IMR-90 (cell line): Measurements from ENCODE around the gene TFAP2C. TPM values are rescaled to one million over a fixed set of nuclear protein-coding genes. Genes with fewer than 3 reads are reported as not detected.

Experiments
- ATAC-seq: fragments of 200-7000 bp; cut with Tn5 transposase; 2 replicates; pipeline ENCODE4 v1.9.1; 2020; ENCODE audit warnings: low read depth, mild to moderate bottlenecking, moderate library complexity
- BruUV-seq: library from RNA; stranded (reverse); fragments of 400-500 nt; replicated peaks from 2 replicates; lab custom pipeline; 2021; lab: Mats Ljungman, UMichigan
- CTCF ChIA-PET: fragments of 300-600 bp; formaldehyde crosslinking; extraction: SDS; loops from one replicate; lab custom pipeline; 2021; ENCODE audit warnings: antibody characterized with exemption; lab: Yijun Ruan, JAX
- POLR2A ChIA-PET: fragments of 300-600 bp; sonication (Branson Sonifier 250); formaldehyde crosslinking; loops from one replicate; lab custom pipeline; 2022; ENCODE audit warnings: antibody characterized with exemption; ENCODE audit not compliant: unreplicated experiment; lab: Charles Lee
- DNase-seq: peaks from one replicate; pipeline ENCODE4 v3.0.0; 2013
- H2AFZ ChIP-seq: replicated peaks from 2 replicates; pipeline ENCODE3; 2013; ENCODE audit warnings: low read length, mild to moderate bottlenecking; ENCODE audit not compliant: poor library complexity
- H2AK5ac ChIP-seq: 2 replicates; pipeline ENCODE4 v1.6.1; 2013; ENCODE audit warnings: low read depth, low read length, inconsistent platforms
- H2AK9ac ChIP-seq: replicated peaks from 2 replicates; pipeline ENCODE3; 2013; ENCODE audit warnings: mild to moderate bottlenecking, low read depth, low read length, moderate library complexity; ENCODE audit not compliant: poor library complexity
- H2BK120ac ChIP-seq: 2 replicates; pipeline ENCODE4 v1.6.1; 2013; ENCODE audit warnings: low read depth, low read length, inconsistent platforms
- H2BK15ac ChIP-seq: 3 replicates; pipeline ENCODE4 v1.6.1; 2013; ENCODE audit warnings: low read depth, low read length, inconsistent platforms
- H2BK20ac ChIP-seq: 2 replicates; pipeline ENCODE4 v1.6.1; 2013; ENCODE audit warnings: low read depth, mild to moderate bottlenecking, inconsistent platforms, low read length, moderate library complexity
- H2BK5ac ChIP-seq: 2 replicates; pipeline ENCODE4 v1.6.1; 2013; ENCODE audit warnings: mild to moderate bottlenecking, low read depth, low read length, inconsistent platforms; ENCODE audit not compliant: poor library complexity, severe bottlenecking
- H3K14ac ChIP-seq: replicated peaks from 2 replicates; pipeline ENCODE4 v1.6.1; 2013; ENCODE audit warnings: low read depth, low read length, inconsistent platforms
- H3K18ac ChIP-seq: 2 replicates; pipeline ENCODE4 v1.6.1; 2013; ENCODE audit warnings: low read depth, low read length, control low read depth
- H3K23ac ChIP-seq: 2 replicates; pipeline ENCODE4 v1.6.1; 2013; ENCODE audit warnings: low read depth, low read length, inconsistent platforms
- H3K27ac ChIP-seq: 2 replicates; pipeline ENCODE4 v1.5.1; 2013; ENCODE audit warnings: mild to moderate bottlenecking, control low read depth, low read length; ENCODE audit not compliant: insufficient read depth
- H3K27me3 ChIP-seq: 2 replicates; pipeline ENCODE4 v1.6.1; 2013; ENCODE audit warnings: low read length; ENCODE audit not compliant: control insufficient read depth, insufficient read depth
- H3K36me3 ChIP-seq: 2 replicates; pipeline ENCODE4 v1.6.1; 2013; ENCODE audit warnings: low read length, mixed read lengths; ENCODE audit not compliant: control insufficient read depth, insufficient read depth
- H3K4ac ChIP-seq: 2 replicates; pipeline ENCODE4 v1.6.1; 2013; ENCODE audit warnings: low read depth, low read length, inconsistent platforms
- H3K4me1 ChIP-seq: 2 replicates; pipeline ENCODE4 v1.6.1; 2013; ENCODE audit warnings: low read length, mixed read lengths; ENCODE audit not compliant: control insufficient read depth, insufficient read depth
- H3K4me2 ChIP-seq: 2 replicates; pipeline ENCODE4 v1.6.1; 2013; ENCODE audit warnings: low read depth, mild to moderate bottlenecking, control low read depth, low read length, moderate library complexity
- H3K4me3 ChIP-seq: 2 replicates; pipeline ENCODE4 v1.5.1; 2013; ENCODE audit warnings: low read depth, mild to moderate bottlenecking, control low read depth, low read length, moderate library complexity; ENCODE audit not compliant: insufficient read depth
- H3K56ac ChIP-seq: 2 replicates; pipeline ENCODE4 v1.6.1; 2013; ENCODE audit warnings: low read length, inconsistent platforms; ENCODE audit not compliant: insufficient read depth; ENCODE audit errors: extremely low read depth
- H3K79me1 ChIP-seq, 2 experiments: 2 replicates each; pipeline ENCODE4 v1.6.1; 2013; ENCODE audit warnings: low read length in 2 of 2, inconsistent platforms in 1 of 2, low read depth in 1 of 2
- H3K9ac ChIP-seq: 2 replicates; pipeline ENCODE4 v1.6.1; 2013; ENCODE audit warnings: low read depth, low read length, control low read depth
- H3K9me1 ChIP-seq: 2 replicates; pipeline ENCODE4 v1.6.1; 2013; ENCODE audit warnings: low read length, inconsistent platforms; ENCODE audit not compliant: insufficient read depth
- H3K9me3 ChIP-seq: 2 replicates; pipeline ENCODE4 v1.6.1; 2013; ENCODE audit warnings: low read length; ENCODE audit not compliant: control insufficient read depth, insufficient read depth
- H4K20me1 ChIP-seq: 2 replicates; pipeline ENCODE4 v1.6.1; 2013; ENCODE audit warnings: low read length, inconsistent platforms; ENCODE audit not compliant: insufficient read depth
- H4K5ac ChIP-seq: 2 replicates; pipeline ENCODE4 v1.6.1; 2013; ENCODE audit warnings: mild to moderate bottlenecking, low read depth, low read length, control low read depth
- H4K8ac ChIP-seq, 2 experiments: 2 replicates each; pipeline ENCODE4 v1.6.1; 2013; ENCODE audit warnings: low read depth in 2 of 2, low read length in 2 of 2, control low read depth in 1 of 2, inconsistent platforms in 1 of 2
- H4K91ac ChIP-seq: 2 replicates; pipeline ENCODE4 v1.6.1; 2013; ENCODE audit warnings: low read depth, low read length, inconsistent platforms; ENCODE audit not compliant: insufficient read depth
- BHLHE40 ChIP-seq: fragments of 150-350 bp; IDR thresholded peaks from 2 replicates; pipeline ENCODE4 v1.6.1; 2016; ENCODE audit warnings: mild to moderate bottlenecking, low read depth, low read length
- CEBPB ChIP-seq: IDR thresholded peaks from 2 replicates; pipeline ENCODE4 v1.6.1; 2012; ENCODE audit warnings: low read depth, low read length, improper control_type of control experiment
- CHD1 ChIP-seq: IDR thresholded peaks from 2 replicates; pipeline ENCODE4 v1.6.1; 2012; ENCODE audit warnings: low read depth, low read length, improper control_type of control experiment
- FOS ChIP-seq: fragments of 150-350 bp; IDR thresholded peaks from 2 replicates; pipeline ENCODE4 v1.6.1; 2016; ENCODE audit warnings: low read depth, low read length
- MAFK ChIP-seq: IDR thresholded peaks from 2 replicates; pipeline ENCODE4 v1.6.1; 2012; ENCODE audit warnings: low read depth, low read length, improper control_type of control experiment
- MAZ ChIP-seq: IDR thresholded peaks from 2 replicates; pipeline ENCODE4 v1.6.1; 2012; ENCODE audit warnings: low read depth, mild to moderate bottlenecking, low read length, improper control_type of control experiment, moderate library complexity, borderline replicate concordance
- MXI1 ChIP-seq: IDR thresholded peaks from 2 replicates; pipeline ENCODE4 v1.6.1; 2012; ENCODE audit warnings: low read depth, mild to moderate bottlenecking, low read length, moderate library complexity, borderline replicate concordance
- NFE2L2 ChIP-seq: fragments of 150-350 bp; IDR thresholded peaks from 2 replicates; pipeline ENCODE4 v1.6.1; 2016; ENCODE audit warnings: low read depth, mild to moderate bottlenecking, low read length
- POLR2A ChIP-seq: IDR thresholded peaks from 2 replicates; pipeline ENCODE4 v1.6.1; 2012; ENCODE audit warnings: mild to moderate bottlenecking, low read depth, low read length
- RAD21 ChIP-seq: IDR thresholded peaks from 2 replicates; pipeline ENCODE4 v1.6.1; 2012; ENCODE audit warnings: low read length, improper control_type of control experiment
- RCOR1 ChIP-seq: IDR thresholded peaks from 2 replicates; pipeline ENCODE4 v1.6.1; 2012; ENCODE audit warnings: mild to moderate bottlenecking, low read length, improper control_type of control experiment; ENCODE audit not compliant: insufficient replicate concordance
- RFX5 ChIP-seq: IDR thresholded peaks from 2 replicates; pipeline ENCODE4 v1.8.0; 2012; ENCODE audit warnings: low read depth, mild to moderate bottlenecking, low read length, moderate library complexity
- SMC3 ChIP-seq: fragments of 150-350 bp; IDR thresholded peaks from 2 replicates; pipeline ENCODE4 v1.6.1; 2016; ENCODE audit warnings: low read depth, mild to moderate bottlenecking, antibody characterized with exemption, low read length, moderate library complexity
- WGBS, 2 experiments: methylation state at CpG; one replicate each; pipeline versions ENCODE4 v1.1.5 to v1.1.7; 2013; ENCODE audit warnings: missing lambda C conversion rate in 2 of 2; ENCODE audit not compliant: insufficient read length in 1 of 2; ENCODE audit errors: extremely low coverage in 2 of 2; 5-methylcytosine and 5-hydroxymethylcytosine counted together
- dilution Hi-C: fragments of 300-500 bp; cut with HindIII; formaldehyde crosslinking; loops from one replicate; pipeline ENCODE4 v1.14.3; 2018; ENCODE audit warnings: low sequenced_read_pairs; ENCODE audit not compliant: unreplicated experiment
- in situ Hi-C: fragments of 300-500 bp; cut with MboI; formaldehyde crosslinking; loops from 3 replicates; pipeline ENCODE4 v1.14.3; 2019; ENCODE audit warnings: low sequenced_read_pairs, inconsistent platforms, mixed read lengths
- intact Hi-C: fragments of 100-400 bp; cut with micrococcal nuclease; formaldehyde crosslinking; loops from 2 replicates; pipeline ENCODE4 v1.10.0; 2022
- polyA plus RNA-seq, 3 experiments: library from polyadenylated mRNA; depleted of rRNA; stranded (reverse); fragments of >200 nt; gene quantifications; 2 replicates each; pipeline ENCODE4 v1.2.3, GENCODE V29; 2012; ENCODE audit warnings: low replicate concordance in 1 of 3
- total RNA-seq: library from RNA; depleted of rRNA; stranded (reverse); fragments of >200 nt; gene quantifications from 2 replicates; pipeline ENCODE4 v1.2.3, GENCODE V29; 2012
- TF ChIP-seq, protein P1 (sequence below): fragments of 150-350 bp; IDR thresholded peaks from 2 replicates; pipeline ENCODE4 v1.6.1; 2016; ENCODE audit warnings: low read depth, mild to moderate bottlenecking, low read length, moderate library complexity, borderline replicate concordance
- TF ChIP-seq, protein P2 (sequence below): fragments of 150-350 bp; IDR thresholded peaks from 2 replicates; pipeline ENCODE4 v1.6.1; 2017; ENCODE audit warnings: mild to moderate bottlenecking, antibody characterized with exemption, low read length, low read depth
- TF ChIP-seq, protein P3 (sequence below): conservative IDR thresholded peaks from 2 replicates; pipeline ENCODE4 v1.5.1; 2012; ENCODE audit warnings: mild to moderate bottlenecking, low read depth, low read length, improper control_type of control experiment

The TFAP2C gene
- total and polyA plus RNA-seq, 2 of the 4 experiments (the other 2 are of a cell fraction), result under 0.01 to 0.05 TPM

DNA sequence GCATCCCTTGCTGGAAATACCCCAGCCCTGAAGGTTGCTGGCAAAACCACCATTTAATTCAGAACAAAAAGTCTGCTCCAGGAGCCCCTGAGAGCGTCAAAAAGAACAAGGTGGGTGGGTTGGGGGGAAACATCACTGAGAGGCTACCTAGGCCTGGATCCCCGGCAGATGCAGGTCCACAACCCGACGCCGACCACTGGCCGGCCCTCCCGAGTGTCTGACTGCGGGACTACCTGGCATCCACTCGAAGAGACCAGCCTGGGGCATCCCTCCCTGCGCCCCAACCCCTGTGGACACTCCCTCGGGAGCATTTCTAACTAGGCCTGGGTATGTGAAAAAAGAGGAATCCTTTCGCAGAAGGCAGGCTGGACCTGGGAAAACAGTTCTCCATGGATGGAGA is 48.9 kb upstream of the TFAP2C start:
- Histone ChIP-seq H3K18ac (no peak overlapping the region), H3K4me1 (no peaks in the 10 kb centered on the region), H2AK9ac (no peak overlapping the region), H3K79me1 (no peaks in the 10 kb centered on the region), H3K4me3 (no peak overlapping the region), H2BK20ac (no peak overlapping the region), H3K4ac (no peak overlapping the region), H3K9ac (no peak overlapping the region), H3K56ac (no peak overlapping the region), H2BK5ac (no peak overlapping the region), H4K20me1 (no peaks in the 10 kb centered on the region), H2BK15ac (no peak overlapping the region), H2AFZ (no peak overlapping the region), H3K4me2 (no peak overlapping the region), H4K8ac (no peak overlapping the region), H4K5ac (no peak overlapping the region), H3K27ac (no peak overlapping the region), H2BK120ac (no peak overlapping the region), H3K9me3 (no peaks in the 10 kb centered on the region), H4K91ac (no peak overlapping the region), H3K14ac (no peak overlapping the region), H2AK5ac (no peak overlapping the region), H3K9me1 (no peaks in the 10 kb centered on the region), H3K27me3 (peaks cover 10% of the 10 kb centered on the region), H3K23ac (no peak overlapping the region), H3K36me3 (no peaks in the 10 kb centered on the region)
- CTCF ChIA-PET, result no interaction called here
- dilution Hi-C loops, result no loop called here
- DNase-seq (no peak), ATAC-seq (no peak)
- 33% methylated on average over 2 of the region's 12 CpGs; no CpG with 5 or more reads in 1 of the 2 experiments for WGBS, 2 experiments
- in situ Hi-C loops, result no loop called here
- intact Hi-C loops, result no loop called here
- no peak for TF ChIP-seq NFE2L2
- no peak for TF ChIP-seq MAZ
- TF ChIP-seq SMC3, result no peak
- TF ChIP-seq, protein P1, sequence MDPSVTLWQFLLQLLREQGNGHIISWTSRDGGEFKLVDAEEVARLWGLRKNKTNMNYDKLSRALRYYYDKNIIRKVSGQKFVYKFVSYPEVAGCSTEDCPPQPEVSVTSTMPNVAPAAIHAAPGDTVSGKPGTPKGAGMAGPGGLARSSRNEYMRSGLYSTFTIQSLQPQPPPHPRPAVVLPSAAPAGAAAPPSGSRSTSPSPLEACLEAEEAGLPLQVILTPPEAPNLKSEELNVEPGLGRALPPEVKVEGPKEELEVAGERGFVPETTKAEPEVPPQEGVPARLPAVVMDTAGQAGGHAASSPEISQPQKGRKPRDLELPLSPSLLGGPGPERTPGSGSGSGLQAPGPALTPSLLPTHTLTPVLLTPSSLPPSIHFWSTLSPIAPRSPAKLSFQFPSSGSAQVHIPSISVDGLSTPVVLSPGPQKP, result no peak
- TF ChIP-seq RCOR1, result no peak
- TF ChIP-seq, protein P2, sequence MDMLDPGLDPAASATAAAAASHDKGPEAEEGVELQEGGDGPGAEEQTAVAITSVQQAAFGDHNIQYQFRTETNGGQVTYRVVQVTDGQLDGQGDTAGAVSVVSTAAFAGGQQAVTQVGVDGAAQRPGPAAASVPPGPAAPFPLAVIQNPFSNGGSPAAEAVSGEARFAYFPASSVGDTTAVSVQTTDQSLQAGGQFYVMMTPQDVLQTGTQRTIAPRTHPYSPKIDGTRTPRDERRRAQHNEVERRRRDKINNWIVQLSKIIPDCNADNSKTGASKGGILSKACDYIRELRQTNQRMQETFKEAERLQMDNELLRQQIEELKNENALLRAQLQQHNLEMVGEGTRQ, result no peak
- no peak for TF ChIP-seq BHLHE40
- TF ChIP-seq FOS, result no peak
- TF ChIP-seq RAD21, result no peak
- TF ChIP-seq CEBPB, result no peak
- no peak for TF ChIP-seq RFX5
- no peak for TF ChIP-seq CHD1
- no peak for TF ChIP-seq POLR2A
- no peak for TF ChIP-seq MXI1
- TF ChIP-seq, protein P3, sequence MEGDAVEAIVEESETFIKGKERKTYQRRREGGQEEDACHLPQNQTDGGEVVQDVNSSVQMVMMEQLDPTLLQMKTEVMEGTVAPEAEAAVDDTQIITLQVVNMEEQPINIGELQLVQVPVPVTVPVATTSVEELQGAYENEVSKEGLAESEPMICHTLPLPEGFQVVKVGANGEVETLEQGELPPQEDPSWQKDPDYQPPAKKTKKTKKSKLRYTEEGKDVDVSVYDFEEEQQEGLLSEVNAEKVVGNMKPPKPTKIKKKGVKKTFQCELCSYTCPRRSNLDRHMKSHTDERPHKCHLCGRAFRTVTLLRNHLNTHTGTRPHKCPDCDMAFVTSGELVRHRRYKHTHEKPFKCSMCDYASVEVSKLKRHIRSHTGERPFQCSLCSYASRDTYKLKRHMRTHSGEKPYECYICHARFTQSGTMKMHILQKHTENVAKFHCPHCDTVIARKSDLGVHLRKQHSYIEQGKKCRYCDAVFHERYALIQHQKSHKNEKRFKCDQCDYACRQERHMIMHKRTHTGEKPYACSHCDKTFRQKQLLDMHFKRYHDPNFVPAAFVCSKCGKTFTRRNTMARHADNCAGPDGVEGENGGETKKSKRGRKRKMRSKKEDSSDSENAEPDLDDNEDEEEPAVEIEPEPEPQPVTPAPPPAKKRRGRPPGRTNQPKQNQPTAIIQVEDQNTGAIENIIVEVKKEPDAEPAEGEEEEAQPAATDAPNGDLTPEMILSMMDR, result no peak
- no peak for TF ChIP-seq MAFK
- no TSS peak for BruUV-seq
- POLR2A ChIA-PET, result no interaction called here
